ELF-1 (cell line): ENCODE data around the gene PTGFRN.
"Not testable (repeated sequence)": the region's sequence is repeated elsewhere in the genome, so short reads cannot be mapped to it uniquely, and the experiment has no call there.

Experiments used
- DNase-seq: peaks from one replicate; pipeline ENCODE4 v3.0.0-alpha.2; 2016; ENCODE audit warnings: low read depth, low spot score

The PTGFRN gene

GRCh38 chr1:116971965-116972673, 62.4 kb downstream of the PTGFRN start:
- no peak for DNase-seq

DNA sequence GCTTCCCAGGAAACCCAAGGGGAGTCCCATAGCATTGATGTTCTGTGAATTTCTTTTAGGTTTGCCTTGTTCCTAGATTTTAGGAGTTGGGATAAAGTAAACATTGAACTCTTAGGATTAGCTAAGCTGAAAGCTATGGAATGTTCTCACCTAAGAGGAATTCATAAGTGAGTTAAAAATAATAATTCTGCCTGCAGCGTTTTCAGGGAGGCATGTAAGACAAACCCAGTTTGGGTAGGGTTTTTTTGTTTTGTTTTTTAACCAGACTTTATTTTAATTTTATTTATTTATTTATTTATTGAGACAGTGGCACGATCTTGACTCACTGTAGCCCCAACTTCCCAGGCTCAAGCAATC, 62.9 kb downstream of the PTGFRN start:
- no peak for DNase-seq

GRCh38 chr1:116980309-116980708, 70.6 kb downstream of the PTGFRN start:
- not testable (repeated sequence) for DNase-seq

- DNase-seq, result no peak
Observed at GRCh38 chr1:116981521-116982037, 71.9 kb downstream of the PTGFRN start.

DNA sequence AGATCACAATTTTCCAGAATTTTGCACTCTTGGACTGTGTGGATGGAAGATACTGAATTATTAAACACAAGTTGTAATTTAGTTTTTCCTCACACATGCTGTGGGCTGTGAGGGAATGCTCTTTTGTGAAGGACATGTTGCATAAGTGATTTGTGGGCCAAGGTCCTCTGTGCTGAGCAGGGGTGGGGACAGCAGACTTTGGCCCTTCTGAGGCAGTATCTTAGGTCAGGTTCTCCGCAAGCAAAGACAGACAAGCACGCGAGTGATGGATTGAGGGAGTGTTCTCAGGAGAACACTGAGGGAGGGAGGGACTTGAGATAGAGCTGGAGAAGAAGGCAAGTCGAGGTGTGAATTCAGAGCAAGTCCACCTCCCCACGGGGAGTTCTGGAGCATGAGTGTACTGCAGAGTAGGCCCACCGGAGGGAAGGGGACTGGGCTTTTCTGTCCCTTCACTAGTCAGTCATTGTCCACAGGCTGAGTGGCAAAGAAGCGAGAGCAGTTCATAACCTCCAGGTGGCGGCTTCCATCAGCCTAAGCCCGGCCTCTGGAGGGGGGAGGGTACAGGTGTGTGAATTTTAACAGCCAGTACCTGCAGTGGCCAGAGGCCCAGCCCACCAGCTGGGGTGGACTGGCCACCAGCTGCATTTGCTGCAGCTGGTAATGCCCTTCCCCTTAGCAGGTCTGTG, 72.7 kb downstream of the PTGFRN start:
- peak; percentile 33 for DNase-seq

DNA sequence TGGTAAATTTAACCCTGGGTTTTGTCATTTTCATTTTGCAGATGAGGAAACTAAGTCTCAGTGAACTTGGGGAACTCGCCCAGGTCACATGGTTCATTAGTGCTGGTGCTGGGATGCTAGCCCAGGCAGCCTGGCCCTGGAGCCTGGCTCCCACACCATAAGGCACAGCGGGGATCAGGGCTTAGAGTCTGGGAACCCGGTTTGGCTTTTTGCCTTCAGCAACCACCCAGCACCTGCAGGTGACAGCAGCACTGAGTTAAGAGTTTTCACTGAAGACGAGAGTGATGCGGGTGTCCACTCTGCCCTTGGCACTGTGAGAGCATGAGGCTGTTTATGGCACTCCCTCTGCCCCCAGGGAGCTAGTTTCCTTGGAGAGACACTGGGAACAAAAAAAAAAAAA, 73.4 kb downstream of the PTGFRN start:
- DNase-seq, result no peak

DNA sequence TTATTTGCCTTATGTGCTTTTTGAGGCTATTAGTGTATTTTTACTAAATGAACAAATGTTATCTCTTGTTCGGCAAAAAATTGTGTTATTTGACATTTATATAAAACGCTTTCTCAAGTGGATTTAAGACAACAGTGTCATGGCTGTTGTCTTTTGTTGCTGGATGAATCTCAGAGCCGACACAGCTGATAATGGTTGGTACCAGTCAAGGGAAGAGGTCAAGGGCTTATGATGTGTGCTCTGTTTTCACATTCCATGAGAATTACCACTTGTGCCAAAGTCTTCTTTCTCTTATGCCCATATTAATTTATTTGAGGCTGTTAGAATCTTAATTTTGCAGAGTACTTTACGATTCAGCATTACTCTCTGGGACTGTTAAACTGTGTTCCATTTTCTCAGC, 74.0 kb downstream of the PTGFRN start:
- no peak for DNase-seq

- no peak for DNase-seq
Observed at GRCh38 chr1:116984406-116985160, 74.9 kb downstream of the PTGFRN start.

DNA sequence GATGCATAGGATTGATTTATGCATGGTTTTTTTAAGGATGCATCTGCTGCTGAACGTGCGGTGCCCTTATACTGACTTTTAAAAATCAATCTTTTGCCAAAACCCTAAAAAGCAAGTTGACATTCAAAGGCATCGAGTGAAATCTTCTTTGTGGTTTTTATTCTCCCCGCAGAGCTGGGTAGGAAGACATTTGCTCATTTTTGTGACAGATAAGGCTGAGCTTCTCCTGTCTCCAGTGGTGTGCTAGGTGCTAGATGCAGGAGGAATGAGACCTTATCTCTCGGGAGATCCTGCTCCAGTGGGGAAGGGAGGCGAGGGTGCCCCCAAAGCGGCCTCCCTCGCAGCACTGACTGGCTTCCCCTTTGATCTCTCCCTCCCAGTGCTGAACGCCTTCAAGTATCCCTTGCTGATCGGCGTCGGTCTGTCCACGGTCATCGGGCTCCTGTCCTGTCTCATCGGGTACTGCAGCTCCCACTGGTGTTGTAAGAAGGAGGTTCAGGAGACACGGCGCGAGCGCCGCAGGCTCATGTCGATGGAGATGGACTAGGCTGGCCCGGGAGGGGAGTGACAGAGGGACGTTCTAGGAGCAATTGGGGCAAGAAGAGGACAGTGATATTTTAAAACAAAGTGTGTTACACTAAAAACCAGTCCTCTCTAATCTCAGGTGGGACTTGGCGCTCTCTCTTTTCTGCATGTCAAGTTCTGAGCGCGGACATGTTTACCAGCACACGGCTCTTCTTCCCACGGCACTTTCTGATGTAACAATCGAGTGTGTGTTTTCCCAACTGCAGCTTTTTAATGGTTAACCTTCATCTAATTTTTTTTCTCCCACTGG, 76.9 kb downstream of the PTGFRN start:
- DNase-seq, result peak; percentile 12

GRCh38 chr1:116987256-116987555, 77.5 kb downstream of the PTGFRN start:
- no peak for DNase-seq

DNA sequence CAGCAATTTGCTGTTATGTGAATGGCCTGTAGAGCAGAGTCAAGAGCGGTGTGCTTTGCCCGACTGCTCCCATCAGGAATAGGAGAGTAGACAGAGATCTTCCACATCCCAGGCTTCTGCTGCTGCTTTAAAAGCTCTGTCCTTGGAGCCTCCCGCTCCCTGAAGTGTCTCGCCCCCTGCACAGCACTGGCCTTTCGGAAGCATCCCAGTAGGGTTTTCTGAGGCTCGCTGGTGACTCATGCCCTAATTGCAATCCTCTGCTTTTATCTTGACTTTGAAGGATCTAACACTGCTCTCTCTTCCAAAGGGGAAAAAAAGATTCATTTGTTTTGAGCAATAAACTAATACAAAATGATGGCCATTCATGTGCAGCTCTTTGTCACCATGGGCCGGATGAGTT, 78.5 kb downstream of the PTGFRN start:
- DNase-seq, result peak; percentile 18

DNA sequence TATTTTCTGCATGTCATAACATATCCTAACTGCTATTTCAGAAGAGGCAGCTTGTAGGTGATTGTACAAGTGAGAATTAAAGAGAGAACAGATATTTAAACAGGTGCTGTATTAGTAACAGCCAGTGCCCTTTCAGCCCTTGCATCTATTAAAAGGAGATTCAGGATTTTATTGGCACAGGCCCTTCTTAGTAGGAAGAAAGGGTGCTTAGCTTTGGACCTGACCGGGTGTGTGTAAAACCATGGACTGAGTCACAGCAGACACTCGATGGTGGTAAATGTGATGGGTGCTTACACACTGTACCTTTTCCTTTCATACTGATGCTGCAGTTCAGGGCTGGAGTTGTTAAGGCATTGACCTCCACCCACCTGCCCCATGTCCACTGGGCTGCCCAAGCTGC, 79.2 kb downstream of the PTGFRN start:
- DNase-seq, result no peak

DNA sequence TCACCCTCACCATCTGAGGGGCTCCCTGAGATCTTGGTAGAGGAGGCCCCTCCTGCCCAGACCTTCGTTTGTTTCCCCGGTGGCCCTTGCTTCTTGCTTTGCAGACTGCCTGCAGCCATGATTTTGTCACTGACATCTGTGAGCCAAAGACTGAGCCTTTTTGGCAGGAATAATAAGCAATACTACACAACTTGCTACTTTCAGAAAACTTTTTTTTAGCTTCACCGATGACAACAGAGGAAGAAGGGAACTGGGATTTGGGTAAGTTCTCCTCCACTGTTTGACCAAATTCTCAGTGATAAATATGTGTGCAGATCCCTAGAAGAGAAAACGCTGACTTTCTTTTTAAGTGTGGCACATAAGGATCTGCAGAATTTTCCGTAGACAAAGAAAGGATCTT, 80.1 kb downstream of the PTGFRN start:
- no peak for DNase-seq

GRCh38 chr1:116990612-116991151, 81.0 kb downstream of the PTGFRN start:
- no peak for DNase-seq

- DNase-seq, result no peak
Observed at GRCh38 chr1:116991171-116991845, 81.6 kb downstream of the PTGFRN start.

GRCh38 chr1:116991918-116992317, 82.2 kb downstream of the PTGFRN start:
- DNase-seq, result no peak

DNA sequence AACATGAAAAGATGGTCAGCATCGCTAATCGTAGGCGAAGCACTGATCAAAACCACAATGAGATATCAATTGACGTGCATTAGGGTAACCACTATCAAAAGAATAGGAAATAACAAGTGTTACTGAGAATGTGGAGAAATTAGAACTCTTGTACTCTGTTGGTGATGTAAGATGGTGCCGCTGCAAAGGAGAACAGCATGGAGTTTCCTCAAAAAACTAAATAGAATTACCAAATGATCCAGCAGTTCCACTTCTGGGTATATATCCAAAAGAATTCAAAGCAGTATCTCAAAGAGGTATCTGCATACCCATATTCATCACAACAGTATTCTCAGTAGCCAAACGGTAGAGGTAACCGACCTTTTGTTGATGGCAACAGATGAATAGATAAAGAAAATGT, 83.6 kb downstream of the PTGFRN start:
- no peak for DNase-seq

GRCh38 chr1:116994411-116994810, 84.7 kb downstream of the PTGFRN start:
- DNase-seq, result no peak

GRCh38 chr1:116997066-116997465, 87.3 kb downstream of the PTGFRN start:
- no peak for DNase-seq

GRCh38 chr1:116997636-116998035, 87.9 kb downstream of the PTGFRN start:
- no peak for DNase-seq

DNA sequence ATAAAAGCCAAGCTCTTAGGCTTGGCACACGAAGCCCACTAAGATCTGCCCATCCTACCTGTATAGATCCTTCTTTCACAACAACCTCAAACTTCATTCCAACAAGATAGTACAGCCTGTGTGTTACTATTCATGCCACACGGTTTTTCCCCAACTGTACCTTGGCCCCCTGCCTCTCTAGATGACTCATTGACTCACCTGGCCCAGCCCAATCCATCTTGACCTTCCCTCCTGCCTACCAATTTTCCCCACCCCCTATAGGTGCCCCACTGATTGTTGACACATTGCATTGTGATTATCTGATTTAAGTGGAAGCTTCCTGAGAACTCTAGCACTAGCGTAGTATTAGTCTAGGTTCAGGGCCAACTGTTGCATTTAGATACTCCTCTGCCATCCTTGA, 89.9 kb downstream of the PTGFRN start:
- DNase-seq, result no peak
